Uterus (tissue), 2 donors: ENCODE data around the gene HNRNPK.

Experiments used
- CTCF ChIP-seq, 4 experiments: fragments of 200-600 bp in 2 of 4; fragments of 450-650 bp in 2 of 4; sonication (generic) in 2 of 4; IDR thresholded peaks; one replicate each; pipeline ENCODE4 v1.5.1; 2016 to 2019; ENCODE audit warnings: antibody characterized with exemption in 4 of 4, mild to moderate bottlenecking in 2 of 4, moderate library complexity in 1 of 4
- POLR2A ChIP-seq, 2 donors: fragments of 450-650 bp; IDR thresholded peaks; one replicate each; pipeline ENCODE4 v1.6.1; 2016; ENCODE audit warnings: antibody characterized with exemption in 2 of 2, mild to moderate bottlenecking in 1 of 2, moderate library complexity in 1 of 2

DNA sequence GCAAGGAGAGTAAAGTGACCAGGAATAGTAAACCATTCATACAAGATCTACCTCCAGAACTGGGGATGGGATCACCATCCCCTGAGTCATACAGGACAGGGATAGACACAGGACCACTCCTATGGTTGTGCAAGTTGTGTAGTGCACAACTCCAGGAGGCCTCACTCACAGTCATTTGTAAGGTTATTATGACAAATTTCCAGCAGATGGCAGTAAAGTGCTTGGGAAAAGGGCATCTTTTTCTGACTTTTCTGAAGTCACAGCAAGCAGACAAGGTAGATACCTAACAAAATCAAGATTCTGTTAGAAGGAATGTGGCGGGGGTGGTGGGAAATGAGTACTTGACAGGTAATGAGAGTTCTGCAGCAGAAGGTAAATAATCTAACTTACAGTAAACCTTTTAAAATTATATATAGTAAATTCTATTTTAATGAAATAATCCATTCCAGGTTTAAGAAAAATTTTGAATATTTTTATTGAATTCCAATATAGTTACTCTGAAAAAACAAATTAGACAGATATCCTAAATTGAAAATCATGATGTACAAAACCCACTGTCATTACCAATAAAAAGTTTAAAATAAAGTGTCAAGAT lies 42.1 kb downstream of the HNRNPK start:
- peak; percentile 49 to 78 (median 72) for TF ChIP-seq CTCF (IDR thresholded peaks at IDR 0.05)
- TF ChIP-seq POLR2A (IDR thresholded peaks at IDR 0.05): no peak
